H1 (cell line): ENCODE data around the gene VRK3. TPM values are rescaled to one million over a fixed set of nuclear protein-coding genes. Genes with fewer than 3 reads are reported as not detected.

Experiments
- SIN3A ChIP-seq, 2 experiments: IDR thresholded peaks in 1 of 2; conservative IDR thresholded peaks in 1 of 2; 2 replicates each; pipeline ENCODE4 v1.6.1; 2011 to 2012; ENCODE audit warnings: low read length in 2 of 2, improper control_type of control experiment in 1 of 2, low read depth in 1 of 2, mild to moderate bottlenecking in 1 of 2
- polyA plus RNA-seq, 7 experiments: library from polyadenylated mRNA; depleted of rRNA in 3 of 7; stranded (reverse) in 5 of 7; unstranded in 2 of 7; fragments of >200 nt in 5 of 7; fragments of 200-250 nt in 2 of 7; gene quantifications; 1 replicate in 5 of 7; 2 replicates in 1 of 7; 4 replicates in 1 of 7; pipeline versions ENCODE4 v1.2.1 to v1.2.3, GENCODE V29; 2011 to 2013; ENCODE audit warnings: missing spikeins in 2 of 7, mixed read lengths in 2 of 7
- total RNA-seq: library from RNA; stranded (reverse); fragmentation: NEBNext Ultra II Directional; extraction: Animal tissue kit (Norgen Biotek cat#: 25700); gene quantifications from 2 replicates; pipeline ENCODE4 v1.2.1, GENCODE V29; 2021
- TF ChIP-seq, protein P1 (sequence below): fragments of 300-600 bp; sonication (generic); IDR thresholded peaks from 2 replicates; pipeline ENCODE4 v1.7.1; 2012; ENCODE audit warnings: low read length, moderate library complexity, mild to moderate bottlenecking, inconsistent platforms; ENCODE audit not compliant: insufficient replicate concordance

The VRK3 gene
- total and polyA plus RNA-seq, 2 of the 8 experiments (the other 6 are each of a cell fraction or from before 2014, with no cell fraction given): 21.3 to 36.1 TPM

DNA sequence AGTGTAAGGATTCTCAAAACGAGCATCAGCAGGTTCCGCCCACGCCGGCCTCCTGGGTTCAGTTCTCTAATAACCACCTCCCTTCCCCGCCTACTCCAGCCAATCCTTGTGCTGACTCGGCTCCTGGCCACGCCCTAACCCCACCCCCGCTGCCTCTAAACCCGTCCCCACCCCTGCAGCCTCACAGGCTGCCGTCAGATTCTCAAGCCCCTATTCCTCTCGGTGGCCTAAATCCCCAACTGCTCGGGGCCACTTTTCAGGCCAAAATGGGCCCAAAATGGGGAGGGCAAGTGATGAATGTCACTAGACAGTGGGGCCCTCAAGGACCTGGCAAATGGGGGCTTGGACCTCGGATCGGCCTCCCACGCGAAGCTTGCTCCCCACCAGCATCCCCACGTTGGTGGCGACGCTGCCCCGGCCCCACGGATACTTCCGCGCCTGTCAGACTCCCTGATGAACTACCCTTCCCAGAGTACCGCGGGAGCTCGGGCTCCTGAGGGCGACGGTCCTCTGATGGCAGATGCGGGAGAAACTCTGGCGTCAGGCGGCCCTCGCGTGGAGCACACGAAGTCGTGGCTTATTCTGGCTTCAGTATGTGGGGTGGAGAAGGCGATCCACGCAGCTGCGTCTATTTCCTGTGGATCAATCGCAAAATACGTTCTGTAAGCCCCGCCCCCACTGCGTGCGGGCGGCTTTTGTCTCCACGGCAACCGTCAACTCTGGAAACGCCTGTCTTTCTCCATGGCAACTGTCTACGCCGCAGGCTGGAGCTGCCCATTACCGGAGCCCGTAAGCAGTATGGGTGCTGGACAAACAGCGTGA lies 25.4 kb upstream of the VRK3 start (continued):
- TF ChIP-seq, protein P1, sequence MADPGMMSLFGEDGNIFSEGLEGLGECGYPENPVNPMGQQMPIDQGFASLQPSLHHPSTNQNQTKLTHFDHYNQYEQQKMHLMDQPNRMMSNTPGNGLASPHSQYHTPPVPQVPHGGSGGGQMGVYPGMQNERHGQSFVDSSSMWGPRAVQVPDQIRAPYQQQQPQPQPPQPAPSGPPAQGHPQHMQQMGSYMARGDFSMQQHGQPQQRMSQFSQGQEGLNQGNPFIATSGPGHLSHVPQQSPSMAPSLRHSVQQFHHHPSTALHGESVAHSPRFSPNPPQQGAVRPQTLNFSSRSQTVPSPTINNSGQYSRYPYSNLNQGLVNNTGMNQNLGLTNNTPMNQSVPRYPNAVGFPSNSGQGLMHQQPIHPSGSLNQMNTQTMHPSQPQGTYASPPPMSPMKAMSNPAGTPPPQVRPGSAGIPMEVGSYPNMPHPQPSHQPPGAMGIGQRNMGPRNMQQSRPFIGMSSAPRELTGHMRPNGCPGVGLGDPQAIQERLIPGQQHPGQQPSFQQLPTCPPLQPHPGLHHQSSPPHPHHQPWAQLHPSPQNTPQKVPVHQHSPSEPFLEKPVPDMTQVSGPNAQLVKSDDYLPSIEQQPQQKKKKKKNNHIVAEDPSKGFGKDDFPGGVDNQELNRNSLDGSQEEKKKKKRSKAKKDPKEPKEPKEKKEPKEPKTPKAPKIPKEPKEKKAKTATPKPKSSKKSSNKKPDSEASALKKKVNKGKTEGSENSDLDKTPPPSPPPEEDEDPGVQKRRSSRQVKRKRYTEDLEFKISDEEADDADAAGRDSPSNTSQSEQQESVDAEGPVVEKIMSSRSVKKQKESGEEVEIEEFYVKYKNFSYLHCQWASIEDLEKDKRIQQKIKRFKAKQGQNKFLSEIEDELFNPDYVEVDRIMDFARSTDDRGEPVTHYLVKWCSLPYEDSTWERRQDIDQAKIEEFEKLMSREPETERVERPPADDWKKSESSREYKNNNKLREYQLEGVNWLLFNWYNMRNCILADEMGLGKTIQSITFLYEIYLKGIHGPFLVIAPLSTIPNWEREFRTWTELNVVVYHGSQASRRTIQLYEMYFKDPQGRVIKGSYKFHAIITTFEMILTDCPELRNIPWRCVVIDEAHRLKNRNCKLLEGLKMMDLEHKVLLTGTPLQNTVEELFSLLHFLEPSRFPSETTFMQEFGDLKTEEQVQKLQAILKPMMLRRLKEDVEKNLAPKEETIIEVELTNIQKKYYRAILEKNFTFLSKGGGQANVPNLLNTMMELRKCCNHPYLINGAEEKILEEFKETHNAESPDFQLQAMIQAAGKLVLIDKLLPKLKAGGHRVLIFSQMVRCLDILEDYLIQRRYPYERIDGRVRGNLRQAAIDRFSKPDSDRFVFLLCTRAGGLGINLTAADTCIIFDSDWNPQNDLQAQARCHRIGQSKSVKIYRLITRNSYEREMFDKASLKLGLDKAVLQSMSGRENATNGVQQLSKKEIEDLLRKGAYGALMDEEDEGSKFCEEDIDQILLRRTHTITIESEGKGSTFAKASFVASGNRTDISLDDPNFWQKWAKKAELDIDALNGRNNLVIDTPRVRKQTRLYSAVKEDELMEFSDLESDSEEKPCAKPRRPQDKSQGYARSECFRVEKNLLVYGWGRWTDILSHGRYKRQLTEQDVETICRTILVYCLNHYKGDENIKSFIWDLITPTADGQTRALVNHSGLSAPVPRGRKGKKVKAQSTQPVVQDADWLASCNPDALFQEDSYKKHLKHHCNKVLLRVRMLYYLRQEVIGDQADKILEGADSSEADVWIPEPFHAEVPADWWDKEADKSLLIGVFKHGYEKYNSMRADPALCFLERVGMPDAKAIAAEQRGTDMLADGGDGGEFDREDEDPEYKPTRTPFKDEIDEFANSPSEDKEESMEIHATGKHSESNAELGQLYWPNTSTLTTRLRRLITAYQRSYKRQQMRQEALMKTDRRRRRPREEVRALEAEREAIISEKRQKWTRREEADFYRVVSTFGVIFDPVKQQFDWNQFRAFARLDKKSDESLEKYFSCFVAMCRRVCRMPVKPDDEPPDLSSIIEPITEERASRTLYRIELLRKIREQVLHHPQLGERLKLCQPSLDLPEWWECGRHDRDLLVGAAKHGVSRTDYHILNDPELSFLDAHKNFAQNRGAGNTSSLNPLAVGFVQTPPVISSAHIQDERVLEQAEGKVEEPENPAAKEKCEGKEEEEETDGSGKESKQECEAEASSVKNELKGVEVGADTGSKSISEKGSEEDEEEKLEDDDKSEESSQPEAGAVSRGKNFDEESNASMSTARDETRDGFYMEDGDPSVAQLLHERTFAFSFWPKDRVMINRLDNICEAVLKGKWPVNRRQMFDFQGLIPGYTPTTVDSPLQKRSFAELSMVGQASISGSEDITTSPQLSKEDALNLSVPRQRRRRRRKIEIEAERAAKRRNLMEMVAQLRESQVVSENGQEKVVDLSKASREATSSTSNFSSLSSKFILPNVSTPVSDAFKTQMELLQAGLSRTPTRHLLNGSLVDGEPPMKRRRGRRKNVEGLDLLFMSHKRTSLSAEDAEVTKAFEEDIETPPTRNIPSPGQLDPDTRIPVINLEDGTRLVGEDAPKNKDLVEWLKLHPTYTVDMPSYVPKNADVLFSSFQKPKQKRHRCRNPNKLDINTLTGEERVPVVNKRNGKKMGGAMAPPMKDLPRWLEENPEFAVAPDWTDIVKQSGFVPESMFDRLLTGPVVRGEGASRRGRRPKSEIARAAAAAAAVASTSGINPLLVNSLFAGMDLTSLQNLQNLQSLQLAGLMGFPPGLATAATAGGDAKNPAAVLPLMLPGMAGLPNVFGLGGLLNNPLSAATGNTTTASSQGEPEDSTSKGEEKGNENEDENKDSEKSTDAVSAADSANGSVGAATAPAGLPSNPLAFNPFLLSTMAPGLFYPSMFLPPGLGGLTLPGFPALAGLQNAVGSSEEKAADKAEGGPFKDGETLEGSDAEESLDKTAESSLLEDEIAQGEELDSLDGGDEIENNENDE: no peak
- TF ChIP-seq SIN3A (conservative IDR thresholded peaks at IDR 0.05 in 1 of 2, IDR thresholded peaks at IDR 0.05 in 1 of 2; ENCODE audit: low read depth in 1 of 2, low read length in 2 of 2): peak; percentile 78 to 91; a peak in 2 of 4 replicates
